GM19455 (cell line): ENCODE measurements around the gene LENG1.

Experiments used
- ATAC-seq: cut with Tn5 transposase; IDR thresholded peaks from one replicate; pipeline ENCODE4 v1.9.1; 2021; ENCODE audit not compliant: unreplicated experiment

LENG1 gene

GRCh38 chr19:54114340-54115108, 45.0 kb downstream of the LENG1 start:
- ATAC-seq: no peak

DNA sequence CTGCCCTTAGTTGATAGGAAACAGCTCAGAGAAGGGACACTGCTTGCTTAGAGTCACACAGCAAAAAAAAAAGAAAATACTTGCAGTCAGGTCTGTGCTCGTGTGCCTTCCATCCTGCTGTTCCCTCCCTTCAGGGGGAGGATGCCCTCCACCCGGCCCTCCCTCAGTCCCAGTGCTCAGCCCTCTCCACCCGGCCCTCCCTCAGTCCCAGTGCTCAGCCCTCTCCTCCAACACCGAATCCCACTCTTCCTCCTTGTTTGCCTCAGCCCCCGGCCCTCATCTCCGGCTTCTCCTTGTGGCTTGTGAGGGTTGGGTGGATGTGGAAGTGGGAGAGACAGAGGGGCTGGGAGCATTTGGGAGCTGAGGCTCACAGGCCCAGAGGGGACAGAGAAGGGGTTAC, 49.9 kb downstream of the LENG1 start:
- ATAC-seq: no peak

DNA sequence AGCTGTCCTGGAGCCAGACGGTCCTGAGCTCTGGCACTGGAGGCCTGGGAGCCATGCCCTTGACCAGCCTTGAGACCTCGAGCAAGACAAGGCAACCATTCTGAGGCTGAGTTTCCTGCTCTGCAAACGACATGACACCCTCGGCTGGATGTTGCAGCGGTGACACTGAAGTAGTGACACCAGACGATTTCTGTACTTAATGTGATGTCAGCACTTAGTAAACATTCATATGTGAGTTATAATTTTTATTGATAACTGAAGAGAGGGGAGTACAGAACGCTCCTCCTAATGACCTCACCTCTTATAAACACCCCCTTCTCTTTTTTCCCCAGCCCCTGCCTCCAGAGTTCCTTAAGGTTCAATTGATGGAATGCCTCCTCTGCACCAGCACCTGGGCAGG, 51.0 kb downstream of the LENG1 start:
- no peak for ATAC-seq

DNA sequence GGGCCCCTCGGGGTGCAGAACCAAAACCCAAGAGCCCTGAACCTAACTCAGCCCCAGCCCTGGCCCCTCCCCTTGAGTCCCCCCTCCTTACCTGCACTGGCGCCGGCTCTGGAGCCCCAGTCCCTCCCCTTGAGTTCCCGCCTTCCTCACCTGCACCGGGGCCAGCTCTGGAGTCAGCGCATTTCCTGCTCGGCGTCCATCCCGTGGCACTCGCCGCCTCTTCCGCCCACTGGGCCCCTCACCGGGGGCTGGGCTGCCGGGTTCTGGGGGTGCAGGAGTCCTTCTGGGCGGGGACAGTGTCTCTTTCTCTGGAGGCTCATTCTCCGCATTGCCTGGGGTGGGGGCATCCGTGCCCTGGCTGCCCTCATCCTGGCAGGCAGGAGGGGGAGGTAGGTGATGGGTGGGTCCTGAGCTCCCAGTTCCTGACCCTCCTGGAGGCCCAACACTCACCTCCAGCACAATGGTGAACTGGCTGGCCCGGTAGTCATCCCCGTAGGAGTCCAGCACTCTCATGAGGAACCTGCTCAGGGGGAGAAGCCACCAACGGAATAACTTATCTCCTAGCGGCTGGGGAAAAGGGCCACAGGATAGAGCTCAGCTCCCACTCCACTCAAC, 51.5 kb downstream of the LENG1 start:
- no peak for ATAC-seq

DNA sequence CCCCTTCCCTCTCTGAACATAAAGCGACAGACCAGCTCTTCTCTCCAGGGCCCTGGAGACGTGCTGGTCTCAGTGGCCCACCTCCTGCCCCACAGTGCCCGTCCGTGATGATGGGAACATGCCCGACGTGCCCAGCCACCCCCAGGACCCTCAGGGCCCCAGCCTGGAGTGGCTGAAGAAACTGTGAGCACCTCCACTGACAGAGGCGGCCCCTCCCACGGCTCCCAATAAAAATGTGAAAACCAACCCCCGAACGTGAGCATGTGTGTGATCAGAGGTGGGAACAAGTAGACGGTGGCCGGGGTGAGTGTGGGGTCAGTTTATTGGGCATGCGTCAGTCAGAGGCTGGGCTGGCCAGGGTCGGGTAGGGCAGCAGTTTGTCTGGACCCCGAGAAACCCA, 52.8 kb downstream of the LENG1 start:
- no peak for ATAC-seq

GRCh38 chr19:54105796-54106195, 53.7 kb downstream of the LENG1 start:
- no peak for ATAC-seq
